ENCODE results near the gene HECA. TPM values are rescaled to one million over a fixed set of nuclear protein-coding genes. Genes with fewer than 3 reads are reported as not detected.

HECA gene
- total and polyA plus RNA-seq, 2 of the 8 experiments (the other 6 are each of a cell fraction or from before 2014, with no cell fraction given), result 2.4 to 9.2 TPM

- ChIA-PET CTCF (ENCODE audit: partially characterized antibody) (interaction anchor here (0.6 to 1.3 kb wide), 3 partner anchors 18 to 163 kb away, joined by 3 to 4 read pairs (median 3); no protein-coding TSS in a partner anchor), POLR2A (ENCODE audit: partially characterized antibody) (no interaction called here)
- DNase-seq (ENCODE audit: low read depth in 1 of 2, low spot score in 2 of 2), result no peak
Measured at GRCh38 chr6:139201378-139201777, 66.5 kb downstream of the HECA start.

More at GRCh38 chr6:139201378-139201777, 66.5 kb downstream of the HECA start:
- H3K56ac ChIP-seq (replicated peaks; ENCODE audit: insufficient read length, low read depth, low read length), result no peak overlapping the region
- WGBS, 2 experiments (ENCODE audit: extremely low coverage in 1 of 2, insufficient coverage in 1 of 2, insufficient read length in 1 of 2, insufficient replicate concordance in 2 of 2, low coverage in 1 of 2, low lambda C conversion rate in 2 of 2, missing lambda C conversion rate in 1 of 2), result 90% methylated on average over 4 of the region's 4 CpGs; no CpG with 5 or more reads in 1 of the 2 experiments
- H3K18ac ChIP-seq (ENCODE audit: extremely low read depth, low read length), result no peak overlapping the region
- H3K4ac ChIP-seq (replicated peaks; ENCODE audit: insufficient read length, low read depth, low read length), result no peak overlapping the region
- no peak overlapping the region for H2BK5ac ChIP-seq (ENCODE audit: low read depth, low read length)
- H3K27me3 ChIP-seq (replicated peaks in 1 of 4; ENCODE audit: control insufficient read depth in 3 of 4, extremely low read depth in 1 of 4, insufficient read depth in 3 of 4, low read length in 3 of 4), result no peaks in the 10 kb centered on the region
- H3K23ac ChIP-seq (ENCODE audit: insufficient read length), result no peak overlapping the region
- H3K14ac ChIP-seq (ENCODE audit: insufficient read length), result no peak overlapping the region
- no peak overlapping the region for H3K4me2 ChIP-seq (ENCODE audit: insufficient read depth in 1 of 2, low read depth in 2 of 2, low read length in 2 of 2)
- H4K91ac ChIP-seq (replicated peaks; ENCODE audit: insufficient read length, low read length), result no peak overlapping the region
- 0 out of 4 replicates have a peak, but pooled peaks cover 4 to 7% of the 10 kb centered on the region in 2 experiments for H3K9me3 ChIP-seq (ENCODE audit: insufficient read depth in 2 of 2, low read depth in 1 of 2, low read length in 1 of 2)
- no peaks in the 10 kb centered on the region; the same call in 1 of the 2 replicates for H3K23me2 ChIP-seq (ENCODE audit: low read depth, low read length)
- no peak overlapping the region for H4K8ac ChIP-seq (ENCODE audit: extremely low read depth, insufficient read depth, low read length)
- H4K20me1 ChIP-seq (replicated peaks in 1 of 2; ENCODE audit: control insufficient read depth in 1 of 2, insufficient read depth in 2 of 2, low read length in 2 of 2), result no peaks in the 10 kb centered on the region
- H3K79me2 ChIP-seq (ENCODE audit: control insufficient read depth in 1 of 2, insufficient read depth in 2 of 2, low read length in 2 of 2), result no peaks in the 10 kb centered on the region
- H3K4me1 ChIP-seq (replicated peaks in 1 of 4; ENCODE audit: control insufficient read depth in 3 of 4, insufficient read depth in 4 of 4, low read length in 3 of 4), result peaks cover 0 to 3% (median 0%) of the 10 kb centered on the region in 4 experiments; a peak in 1 of 7 replicates
- H3K79me1 ChIP-seq (ENCODE audit: low read depth, low read length), result no peaks in the 10 kb centered on the region
- H3K36me3 ChIP-seq (ENCODE audit: control insufficient read depth in 2 of 4, insufficient read depth in 4 of 4, low read length in 3 of 4), result no peaks in the 10 kb centered on the region; a peak in 2 of 8 replicates
- no peak overlapping the region for H2BK20ac ChIP-seq (ENCODE audit: low read length)
- no peak overlapping the region for H2AK5ac ChIP-seq (ENCODE audit: low read depth, low read length)
- H2BK12ac ChIP-seq (ENCODE audit: low read depth, low read length), result no peak overlapping the region
- 0 out of 2 replicates have a peak overlapping the region, but pooled peaks have one; percentile 57 for H2AFZ ChIP-seq (ENCODE audit: low read length)
- H2BK120ac ChIP-seq (replicated peaks; ENCODE audit: low read depth, low read length), result no peak overlapping the region
- no peak overlapping the region for H3K27ac ChIP-seq (ENCODE audit: low read depth, low read length)
- H2BK15ac ChIP-seq (ENCODE audit: low read length), result no peak overlapping the region
- no peak overlapping the region for H4K5ac ChIP-seq (ENCODE audit: insufficient read length, low read depth, low read length)
- H3K4me3 ChIP-seq (ENCODE audit: extremely low read depth in 1 of 4, insufficient read depth in 2 of 4, low read depth in 3 of 4, low read length in 4 of 4), result no peak overlapping the region
- H3K9ac ChIP-seq (replicated peaks in 1 of 4; ENCODE audit: extremely low read depth in 1 of 4, low read depth in 3 of 4, low read length in 3 of 4), result no peak overlapping the region
- FAIRE-seq, result no peak
- TF ChIP-seq KDM4A (IDR thresholded peaks at IDR 0.05; ENCODE audit: low read depth, low read length, severe bottlenecking) (no peak), CBX5 (IDR thresholded peaks at IDR 0.05; ENCODE audit: low read depth, low read length) (no peak), RXRA (IDR thresholded peaks at IDR 0.05; ENCODE audit: insufficient read depth, low read depth, low read length) (no peak), MAFK (IDR thresholded peaks at IDR 0.05; ENCODE audit: low read depth, low read length) (no peak), POLR2A (IDR thresholded peaks at IDR 0.05; ENCODE audit: control extremely low read depth in 1 of 2, low read depth in 2 of 2, low read length in 2 of 2) (no peak), ATF2 (IDR thresholded peaks at IDR 0.05; ENCODE audit: low read length) (no peak), RBBP5 (IDR thresholded peaks at IDR 0.05; ENCODE audit: borderline replicate concordance, low read depth, low read length) (no peak), SIN3A (conservative IDR thresholded peaks at IDR 0.05 in 1 of 2, IDR thresholded peaks at IDR 0.05 in 1 of 2; ENCODE audit: low read depth in 1 of 2, low read length in 2 of 2) (no peak)
